ENCODE results near the gene ZMYM3. TPM values are rescaled to one million over a fixed set of nuclear protein-coding genes. Genes with fewer than 3 reads are reported as not detected.
A peak's percentile ranks its signal among the peaks of the same experiment; 100 is the strongest.

The ZMYM3 gene
- total RNA-seq, 4 donors from 2014 or later: 5.2 to 26.9 (median 13.4) TPM

DNA sequence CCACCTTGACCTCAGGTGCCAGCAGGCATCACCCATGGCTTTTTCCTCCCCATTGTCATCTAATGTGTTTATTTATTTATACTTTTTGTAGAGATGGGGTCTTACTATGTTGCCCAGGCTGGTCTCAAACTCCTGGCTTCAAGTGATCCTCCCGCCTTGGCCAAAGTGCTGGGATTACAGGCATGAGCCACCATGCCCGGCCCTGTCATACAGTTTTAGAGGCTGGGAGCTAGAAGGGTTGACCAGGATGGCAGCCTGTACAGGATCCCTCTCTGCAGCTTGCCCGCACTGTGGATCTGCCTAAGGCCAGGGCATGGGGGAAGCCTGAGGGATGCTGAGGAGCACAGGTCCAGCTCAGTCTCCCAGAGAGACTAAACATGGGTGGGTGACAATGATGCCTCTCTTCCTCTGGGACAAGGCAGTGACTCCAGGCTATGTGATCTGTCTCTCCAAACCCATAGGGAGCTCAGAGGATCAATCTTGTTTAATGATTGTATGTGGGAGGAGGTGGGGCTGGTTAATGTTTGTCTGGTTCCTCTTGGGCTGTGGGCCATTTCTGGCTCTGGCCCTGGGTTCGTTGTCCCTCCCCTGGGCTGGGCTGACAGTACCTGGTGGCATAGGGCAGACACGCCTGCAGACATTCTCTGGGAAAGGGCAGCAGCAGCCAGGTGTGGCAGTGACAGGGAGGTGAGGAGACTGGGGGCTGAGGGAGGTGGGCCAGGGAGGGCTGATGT lies 39.2 kb downstream of the ZMYM3 start:
- TF ChIP-seq, protein P1, sequence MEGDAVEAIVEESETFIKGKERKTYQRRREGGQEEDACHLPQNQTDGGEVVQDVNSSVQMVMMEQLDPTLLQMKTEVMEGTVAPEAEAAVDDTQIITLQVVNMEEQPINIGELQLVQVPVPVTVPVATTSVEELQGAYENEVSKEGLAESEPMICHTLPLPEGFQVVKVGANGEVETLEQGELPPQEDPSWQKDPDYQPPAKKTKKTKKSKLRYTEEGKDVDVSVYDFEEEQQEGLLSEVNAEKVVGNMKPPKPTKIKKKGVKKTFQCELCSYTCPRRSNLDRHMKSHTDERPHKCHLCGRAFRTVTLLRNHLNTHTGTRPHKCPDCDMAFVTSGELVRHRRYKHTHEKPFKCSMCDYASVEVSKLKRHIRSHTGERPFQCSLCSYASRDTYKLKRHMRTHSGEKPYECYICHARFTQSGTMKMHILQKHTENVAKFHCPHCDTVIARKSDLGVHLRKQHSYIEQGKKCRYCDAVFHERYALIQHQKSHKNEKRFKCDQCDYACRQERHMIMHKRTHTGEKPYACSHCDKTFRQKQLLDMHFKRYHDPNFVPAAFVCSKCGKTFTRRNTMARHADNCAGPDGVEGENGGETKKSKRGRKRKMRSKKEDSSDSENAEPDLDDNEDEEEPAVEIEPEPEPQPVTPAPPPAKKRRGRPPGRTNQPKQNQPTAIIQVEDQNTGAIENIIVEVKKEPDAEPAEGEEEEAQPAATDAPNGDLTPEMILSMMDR (IDR thresholded peaks at IDR 0.05): no peak
- TF ChIP-seq EP300 (IDR thresholded peaks at IDR 0.05; ENCODE audit: low read depth) (no peak), POLR2AphosphoS5 (IDR thresholded peaks at IDR 0.05) (peak; percentile 74 to 89 (median 78)), POLR2A (IDR thresholded peaks at IDR 0.05) (peak; percentile 79)
- in situ Hi-C loops (cut with MboI; ENCODE audit: low pct_ligation_motif_present in 1 of 4, low pct_unique_long_range_greater_than_20kb in 1 of 4, low sequenced_read_pairs in 3 of 4): no loop called here
- peak overlapping the region in 3 of 4 donors; percentile 34 to 45 (median 34) for H3K4me3 ChIP-seq
- H3K36me3 ChIP-seq: no peaks in the 10 kb centered on the region
- H3K27me3 ChIP-seq: no peaks in the 10 kb centered on the region
- peak; percentile 85 for DNase-seq
- no peaks in the 10 kb centered on the region for H3K9me3 ChIP-seq
- intact Hi-C loops (cut with DNase I; ENCODE audit: low total_unique reads): no loop called here
- H3K4me1 ChIP-seq: peaks cover 0 to 5% (median 2%) of the 10 kb centered on the region in 4 donors
- H3K27ac ChIP-seq: peak overlapping the region; percentile 66 to 76 (median 70)
- WGBS, 2 donors (ENCODE audit: low coverage in 1 of 2): 45% methylated on average over 4 of the region's 5 CpGs; no CpG with 5 or more reads in 1 of the 2 donors

DNA sequence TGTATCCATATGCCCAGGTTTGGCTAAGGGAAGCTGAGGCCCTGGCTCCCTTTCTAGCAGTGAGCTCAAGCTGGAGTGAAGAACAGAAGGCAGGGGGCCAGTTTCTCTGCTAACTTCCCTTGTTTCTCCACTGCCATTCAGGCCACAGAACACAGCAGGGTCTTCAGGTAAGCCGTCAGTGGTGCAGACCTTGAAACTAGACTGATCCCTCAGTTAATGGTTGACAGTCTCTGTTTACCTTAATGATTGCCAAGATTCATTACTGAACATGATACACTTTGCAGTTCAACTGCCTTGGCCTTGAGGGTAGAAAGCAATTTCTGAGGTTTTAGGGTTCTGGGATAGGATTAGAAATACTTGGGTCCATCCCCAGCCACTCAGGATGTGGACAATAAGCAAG lies 39.8 kb downstream of the ZMYM3 start:
- no peak overlapping the region for H3K4me3 ChIP-seq
- H3K27ac ChIP-seq: peak overlapping the region; percentile 15 to 72 (median 64)
- TF ChIP-seq, protein P1 (IDR thresholded peaks at IDR 0.05): no peak
- TF ChIP-seq EP300 (IDR thresholded peaks at IDR 0.05; ENCODE audit: low read depth): no peak
- no peak for TF ChIP-seq POLR2AphosphoS5 (IDR thresholded peaks at IDR 0.05)
- TF ChIP-seq POLR2A (IDR thresholded peaks at IDR 0.05): no peak
- intact Hi-C loops (cut with DNase I; ENCODE audit: low total_unique reads) (no loop called here), in situ Hi-C loops (cut with MboI; ENCODE audit: low pct_ligation_motif_present in 1 of 4, low pct_unique_long_range_greater_than_20kb in 1 of 4, low sequenced_read_pairs in 3 of 4) (no loop called here)
- no peaks in the 10 kb centered on the region for H3K9me3 ChIP-seq
- H3K27me3 ChIP-seq: no peaks in the 10 kb centered on the region
- no peaks in the 10 kb centered on the region for H3K36me3 ChIP-seq
- H3K4me1 ChIP-seq: peaks cover 0 to 5% (median 2%) of the 10 kb centered on the region in 4 donors
- no peak for DNase-seq
- 56% methylated on average over 1 of the region's 1 CpG; no CpG with 5 or more reads in 1 of the 2 donors for WGBS, 2 donors (ENCODE audit: low coverage in 1 of 2)

DNA sequence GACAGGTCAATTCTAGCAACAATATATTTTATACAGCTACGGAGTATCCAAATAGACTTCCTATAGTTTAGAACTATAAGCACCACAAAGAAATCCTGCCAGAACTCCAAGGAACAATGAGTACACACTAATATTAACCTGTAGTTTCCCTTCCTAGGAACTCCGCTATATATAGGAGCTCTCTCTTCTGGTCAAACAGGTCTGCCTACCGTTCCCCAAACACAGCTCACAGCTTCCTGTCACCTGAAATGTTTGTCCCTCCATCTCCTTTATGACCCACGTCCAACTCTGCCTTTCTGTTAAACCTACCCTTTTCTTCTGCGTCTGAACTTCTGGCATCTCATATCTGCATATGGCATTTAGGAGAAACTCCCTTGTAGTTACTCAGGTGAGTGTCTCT lies 41.4 kb downstream of the ZMYM3 start:
- intact Hi-C loops (cut with DNase I; ENCODE audit: low total_unique reads): no loop called here
- peaks cover 0 to 5% (median 2%) of the 10 kb centered on the region in 4 donors for H3K4me1 ChIP-seq
- DNase-seq: no peak
- no peaks in the 10 kb centered on the region for H3K27me3 ChIP-seq
- no peaks in the 10 kb centered on the region for H3K9me3 ChIP-seq
- no peak overlapping the region for H3K27ac ChIP-seq
- H3K36me3 ChIP-seq: no peaks in the 10 kb centered on the region
- no peak overlapping the region for H3K4me3 ChIP-seq
- in situ Hi-C loops (cut with MboI; ENCODE audit: low pct_ligation_motif_present in 1 of 4, low pct_unique_long_range_greater_than_20kb in 1 of 4, low sequenced_read_pairs in 3 of 4): no loop called here
- no peak for TF ChIP-seq POLR2A (IDR thresholded peaks at IDR 0.05)
- TF ChIP-seq, protein P1 (IDR thresholded peaks at IDR 0.05): no peak
- TF ChIP-seq POLR2AphosphoS5 (IDR thresholded peaks at IDR 0.05): no peak
- no peak for TF ChIP-seq EP300 (IDR thresholded peaks at IDR 0.05; ENCODE audit: low read depth)
- WGBS, 2 donors (ENCODE audit: low coverage in 1 of 2): 41% methylated on average over 5 of the region's 5 CpGs; no CpG with 5 or more reads in 1 of the 2 donors

DNA sequence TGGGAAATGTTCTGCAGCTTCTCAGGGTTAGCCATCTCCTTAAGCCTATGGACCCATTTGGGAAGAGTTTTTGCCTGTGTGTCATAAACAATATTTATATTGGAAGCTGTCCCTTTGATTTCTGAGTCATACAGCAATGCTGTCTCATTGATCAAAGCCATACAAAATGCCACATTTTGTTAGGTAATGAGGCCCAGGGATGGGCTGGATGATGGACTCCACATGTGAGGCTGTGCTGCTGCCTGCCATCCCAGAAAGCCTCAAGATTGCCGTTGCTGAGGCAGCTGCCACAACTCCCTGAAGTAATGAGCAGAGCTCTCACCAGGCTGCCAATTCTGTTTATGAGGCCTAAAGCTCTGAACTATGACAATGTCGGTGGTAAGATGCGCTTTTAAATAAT lies 43.1 kb downstream of the ZMYM3 start:
- Histone ChIP-seq H3K4me3 (no peak overlapping the region), H3K9me3 (no peaks in the 10 kb centered on the region), H3K4me1 (peaks cover 0 to 5% (median 2%) of the 10 kb centered on the region in 4 donors), H3K36me3 (no peaks in the 10 kb centered on the region), H3K27me3 (no peaks in the 10 kb centered on the region), H3K27ac (no peak overlapping the region)
- 77% methylated on average over 3 of the region's 3 CpGs; no CpG with 5 or more reads in 1 of the 2 donors for WGBS, 2 donors (ENCODE audit: low coverage in 1 of 2)
- in situ Hi-C loops (cut with MboI; ENCODE audit: low pct_ligation_motif_present in 1 of 4, low pct_unique_long_range_greater_than_20kb in 1 of 4, low sequenced_read_pairs in 3 of 4): no loop called here
- no peak for DNase-seq
- intact Hi-C loops (cut with DNase I; ENCODE audit: low total_unique reads): no loop called here
- TF ChIP-seq POLR2AphosphoS5 (IDR thresholded peaks at IDR 0.05): no peak
- no peak for TF ChIP-seq EP300 (IDR thresholded peaks at IDR 0.05; ENCODE audit: low read depth)
- no peak for TF ChIP-seq POLR2A (IDR thresholded peaks at IDR 0.05)
- TF ChIP-seq, protein P1 (IDR thresholded peaks at IDR 0.05): no peak
